Kidney capillary endothelial cell (primary cell): Measurements from ENCODE around the gene KCNQ1OT1.

ENCODE experiments used
- DNase-seq: peaks from one replicate; pipeline ENCODE4 v3.0.0-alpha.2; 2018; ENCODE audit warnings: low spot score

Gene KCNQ1OT1

DNA sequence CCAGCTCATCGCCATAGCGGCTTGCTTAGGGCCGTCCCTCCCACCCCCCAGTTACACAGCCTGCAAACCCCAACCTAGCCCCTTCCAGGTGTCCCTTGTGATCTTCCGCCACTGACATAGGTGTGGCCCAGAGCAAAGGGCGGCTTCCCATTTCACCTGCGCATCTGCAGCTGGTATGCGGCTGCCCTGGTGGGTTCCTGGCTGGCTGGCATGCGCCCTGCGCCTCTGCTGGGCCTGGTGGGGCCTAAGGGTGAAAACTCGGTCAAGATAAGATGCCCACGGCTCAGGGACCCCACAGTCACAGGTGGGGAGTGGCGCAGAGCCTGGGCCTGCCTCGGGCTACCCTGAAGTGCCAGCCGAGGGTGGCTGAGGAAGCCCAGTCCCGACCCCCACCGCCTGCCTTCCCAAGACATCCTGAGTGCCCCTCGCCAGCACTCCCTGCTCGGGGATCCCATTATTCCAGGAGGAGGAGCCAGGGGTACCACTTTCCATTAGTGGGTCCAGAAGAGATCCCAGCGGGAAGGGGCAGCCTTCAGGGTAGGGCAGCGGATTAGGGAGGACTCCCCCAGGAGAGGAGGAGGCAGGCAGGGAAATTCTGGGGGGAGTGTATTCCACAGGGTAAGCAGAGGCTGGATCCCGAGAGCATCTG lies 36.9 kb upstream of the KCNQ1OT1 start:
- DNase-seq: no peak

DNA sequence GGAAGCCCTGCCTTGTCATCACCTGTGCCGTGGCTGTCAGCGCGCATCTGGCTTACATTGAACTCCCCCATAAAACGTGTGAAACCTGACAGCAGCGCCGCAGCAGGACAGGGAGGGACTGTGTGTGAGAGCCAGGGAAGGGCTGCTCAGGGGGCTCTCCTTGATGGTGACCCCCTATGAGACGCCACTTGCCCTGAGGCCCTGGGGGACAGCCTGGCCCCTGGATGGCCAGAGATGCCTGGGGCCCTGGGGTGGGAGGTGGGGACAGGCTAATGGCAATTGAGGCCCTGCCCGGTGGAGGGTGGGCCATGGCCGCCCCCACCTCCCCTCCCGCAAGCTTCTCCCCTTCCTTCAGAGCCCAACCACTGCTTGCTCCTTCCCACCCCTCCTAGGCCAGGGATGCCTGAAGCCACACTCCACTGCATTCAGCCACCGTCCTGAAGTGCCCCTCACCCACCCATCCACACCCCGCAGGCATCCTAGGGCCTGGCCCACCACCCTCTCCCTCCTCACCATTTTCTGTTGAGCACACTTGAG lies 35.3 kb upstream of the KCNQ1OT1 start:
- DNase-seq: no peak

DNA sequence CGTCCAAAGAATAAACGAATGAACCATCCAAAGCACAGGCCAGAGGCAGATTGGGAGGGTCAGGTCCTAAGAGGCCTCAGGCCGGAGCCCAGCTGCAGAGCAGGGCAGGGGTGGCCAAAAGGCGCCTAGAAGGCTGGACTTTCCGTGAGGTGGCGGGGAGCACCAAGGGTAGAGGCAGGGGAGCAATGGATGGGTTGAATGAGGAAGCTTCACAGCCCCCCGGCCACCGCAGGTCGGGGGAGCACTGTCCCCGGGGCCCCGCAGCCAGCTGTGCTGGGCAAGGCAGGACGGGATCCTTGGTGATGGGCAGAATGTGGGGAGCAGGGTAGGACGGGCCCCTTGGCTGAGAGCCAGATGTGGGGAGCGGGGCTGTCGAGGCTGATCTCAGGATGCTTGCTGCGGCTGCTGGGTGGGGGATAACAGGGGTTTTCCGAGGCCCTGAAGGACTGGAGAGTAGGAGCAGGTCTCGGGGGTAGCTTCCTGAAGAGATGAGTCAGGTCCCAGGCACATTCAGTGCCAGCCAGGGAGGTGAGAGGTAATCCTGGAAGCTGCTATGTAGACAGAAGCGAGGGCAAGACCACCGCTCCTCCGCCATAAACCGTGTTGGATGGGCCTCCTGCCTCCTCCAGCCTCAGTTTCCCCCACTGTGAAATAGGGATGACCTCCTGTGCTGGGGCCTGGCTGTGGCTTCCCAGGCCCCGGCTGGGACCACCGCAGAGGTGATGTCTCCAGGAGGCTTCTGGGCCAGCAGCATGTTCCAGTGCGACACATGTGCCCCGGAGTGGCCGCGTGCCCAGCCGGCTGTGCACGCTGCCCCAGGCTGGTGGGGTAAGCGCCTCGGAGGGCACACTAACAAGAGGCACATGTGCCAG lies 34.6 kb upstream of the KCNQ1OT1 start:
- no peak for DNase-seq

DNA sequence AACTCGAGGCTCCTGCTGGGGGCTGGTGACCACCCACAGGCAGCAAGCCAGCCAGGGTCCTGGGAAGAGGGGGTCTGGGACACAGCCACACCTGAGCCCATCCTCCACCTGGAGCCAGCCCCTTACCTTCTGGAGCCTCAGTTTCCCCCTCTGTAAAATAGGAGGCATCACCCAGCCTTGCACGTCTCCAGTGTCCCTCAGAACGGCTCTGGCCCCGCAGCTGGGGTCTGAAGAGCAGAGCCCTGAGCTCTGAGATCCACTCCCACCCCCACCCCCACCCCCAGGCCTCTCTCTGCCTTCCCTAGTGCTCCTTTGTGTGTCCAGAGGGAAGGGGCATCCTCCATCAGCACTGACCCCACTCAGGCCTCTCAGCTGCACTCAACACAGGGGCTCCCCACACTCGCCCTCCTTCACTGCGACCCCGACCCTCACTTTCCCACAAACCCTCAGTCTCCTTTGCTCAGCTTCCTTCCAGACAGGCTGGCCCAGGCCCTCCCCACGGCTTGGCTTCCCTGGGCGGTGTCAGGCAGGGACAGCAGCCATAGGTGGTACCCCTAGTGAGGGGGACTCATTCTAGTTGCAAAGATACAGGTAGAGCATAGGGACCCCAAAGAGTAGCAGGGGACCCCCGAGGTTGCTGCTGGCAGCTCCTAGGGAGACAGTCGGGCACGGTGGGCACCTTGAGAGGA lies 33.3 kb upstream of the KCNQ1OT1 start:
- DNase-seq: no peak

DNA sequence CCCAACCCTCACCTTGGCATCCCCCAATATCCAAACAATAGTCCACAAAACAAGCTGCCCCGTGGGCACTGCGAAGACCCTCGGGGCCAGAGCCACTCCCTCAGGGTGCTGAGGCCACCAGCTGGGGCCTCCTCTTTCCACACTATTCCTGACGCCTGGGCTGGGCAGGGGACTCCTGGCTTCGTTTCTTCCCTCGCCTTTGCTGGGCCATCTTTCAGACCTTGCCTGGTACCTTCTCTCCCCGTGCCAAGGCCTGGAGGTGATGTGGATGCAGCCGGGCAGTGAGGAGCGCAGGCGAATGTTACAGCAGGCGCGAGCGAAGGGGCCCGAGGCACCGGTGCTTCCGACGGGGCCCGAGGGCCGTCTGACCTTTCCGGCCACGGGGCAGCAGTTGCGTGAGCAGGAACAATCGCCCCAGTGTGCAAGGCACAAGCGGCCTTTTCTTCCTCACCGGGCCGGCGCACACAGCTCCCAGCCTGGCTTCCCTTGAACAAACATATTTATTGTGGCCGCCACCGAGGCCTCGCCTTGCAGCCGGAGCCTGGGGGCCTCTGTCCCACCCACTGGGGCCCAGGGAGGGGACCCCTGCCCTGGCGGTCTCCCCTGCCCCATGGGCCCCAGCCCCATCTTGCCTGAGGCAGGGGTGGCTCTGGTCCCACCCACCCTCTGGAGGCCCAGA lies 32.6 kb upstream of the KCNQ1OT1 start:
- DNase-seq: no peak

DNA sequence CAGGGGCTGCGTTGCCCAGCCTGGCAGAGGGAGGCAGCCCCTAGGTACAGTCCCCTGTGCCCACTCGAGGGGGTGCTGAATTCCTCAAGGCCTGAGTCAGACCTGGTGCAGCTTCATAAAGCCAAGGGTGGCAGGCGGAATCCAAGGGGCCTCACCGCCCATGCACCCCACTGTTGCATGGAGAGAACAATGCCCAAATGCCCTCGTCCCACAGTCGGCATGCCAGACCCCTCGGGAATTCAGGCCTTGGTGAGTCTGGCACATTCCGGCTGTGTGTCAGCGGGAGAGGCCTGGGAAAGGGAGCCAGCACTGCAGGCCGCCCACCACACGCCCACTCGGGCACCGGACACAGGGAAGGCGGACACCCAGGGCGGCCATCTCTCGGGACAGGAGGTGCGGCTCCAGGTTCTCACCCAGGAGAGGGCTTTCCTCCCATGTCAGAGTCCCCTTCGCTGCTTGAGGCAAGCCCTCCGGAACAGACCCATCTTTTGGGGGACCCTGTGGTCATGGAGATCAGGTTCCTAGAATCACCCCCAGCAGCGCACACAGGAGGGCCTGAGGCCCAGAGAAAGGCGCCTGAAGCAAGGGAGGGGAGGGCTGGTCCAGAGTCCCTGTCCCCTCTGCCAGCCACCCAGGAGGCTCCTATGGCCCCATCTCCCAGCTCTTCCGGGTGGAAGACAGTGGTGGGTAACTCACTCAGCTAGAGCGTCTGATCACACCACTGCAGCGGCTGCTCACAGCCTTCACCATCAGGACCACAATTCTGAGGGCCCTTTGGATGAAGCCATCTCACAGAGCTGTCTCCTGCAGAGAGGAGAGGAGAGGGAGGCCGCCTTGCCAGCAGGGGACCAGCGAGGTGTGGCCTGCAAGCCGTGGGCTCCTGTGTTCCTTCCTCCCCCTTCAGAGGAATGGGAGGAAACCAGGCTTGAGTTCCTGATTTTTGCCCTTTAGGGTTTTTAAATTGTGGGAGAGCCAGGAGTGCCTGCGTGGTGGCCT lies 31.6 kb upstream of the KCNQ1OT1 start:
- no peak for DNase-seq

DNA sequence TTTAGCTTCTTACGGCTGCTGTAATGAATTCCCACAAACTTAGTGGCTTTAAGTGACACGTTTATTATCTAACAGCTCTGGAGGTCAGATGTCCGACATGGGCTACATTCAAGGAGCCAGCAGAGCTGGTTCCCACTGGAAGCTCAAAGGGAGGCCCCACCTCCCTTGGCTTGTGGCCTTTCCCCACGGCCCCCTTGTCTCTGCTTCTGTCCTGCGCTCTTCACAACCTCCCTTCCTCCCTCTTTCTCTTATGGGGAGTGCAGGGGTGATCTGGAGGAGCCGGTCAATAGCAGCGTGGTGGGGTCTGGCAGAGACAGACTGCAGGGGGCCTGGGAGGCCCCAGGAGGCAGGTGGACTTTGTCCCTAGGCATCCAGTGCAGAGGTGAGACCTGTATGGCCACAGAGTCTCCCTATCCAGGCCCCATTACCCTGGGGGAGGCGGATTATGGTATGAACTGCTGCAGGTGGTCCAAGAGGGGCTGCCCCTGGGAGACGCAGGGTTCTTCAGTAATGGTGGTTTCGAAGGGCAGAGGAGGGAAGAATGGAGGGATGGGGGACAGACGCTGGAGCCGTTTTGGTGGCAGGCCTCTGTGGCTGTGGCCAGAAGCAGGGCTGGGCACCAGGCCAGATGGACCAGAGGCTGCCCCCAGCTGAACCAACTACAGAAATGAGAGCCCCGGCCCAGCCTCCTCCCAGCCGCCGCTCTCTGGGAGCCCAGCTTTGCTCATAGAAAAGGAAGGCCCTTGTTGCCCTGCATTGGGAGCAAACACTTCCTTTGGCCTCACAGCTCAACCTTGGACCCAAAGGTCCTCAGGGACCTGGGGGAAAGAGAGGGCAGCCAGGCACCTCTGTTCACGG lies 30.7 kb upstream of the KCNQ1OT1 start:
- DNase-seq: no peak

DNA sequence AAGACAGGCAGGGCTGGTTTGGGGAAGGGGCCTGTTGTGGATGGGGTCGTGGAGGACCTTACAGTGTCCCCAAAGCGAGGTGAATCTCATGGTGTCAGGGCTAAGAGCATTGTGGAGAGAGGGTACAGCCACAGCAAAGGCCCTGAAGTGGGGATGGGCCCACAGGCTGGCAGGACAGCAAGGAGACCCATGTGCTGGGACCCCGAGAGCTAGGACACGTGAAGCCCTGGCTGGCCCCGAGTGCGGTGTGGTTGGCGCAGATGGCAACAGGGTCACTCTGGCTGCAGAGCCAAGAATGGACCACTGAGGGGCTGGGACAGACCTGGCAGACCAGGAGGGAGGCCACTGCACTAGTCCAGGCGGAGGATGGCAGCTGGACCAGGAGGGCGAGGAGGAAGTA lies 30.0 kb upstream of the KCNQ1OT1 start:
- no peak for DNase-seq

DNA sequence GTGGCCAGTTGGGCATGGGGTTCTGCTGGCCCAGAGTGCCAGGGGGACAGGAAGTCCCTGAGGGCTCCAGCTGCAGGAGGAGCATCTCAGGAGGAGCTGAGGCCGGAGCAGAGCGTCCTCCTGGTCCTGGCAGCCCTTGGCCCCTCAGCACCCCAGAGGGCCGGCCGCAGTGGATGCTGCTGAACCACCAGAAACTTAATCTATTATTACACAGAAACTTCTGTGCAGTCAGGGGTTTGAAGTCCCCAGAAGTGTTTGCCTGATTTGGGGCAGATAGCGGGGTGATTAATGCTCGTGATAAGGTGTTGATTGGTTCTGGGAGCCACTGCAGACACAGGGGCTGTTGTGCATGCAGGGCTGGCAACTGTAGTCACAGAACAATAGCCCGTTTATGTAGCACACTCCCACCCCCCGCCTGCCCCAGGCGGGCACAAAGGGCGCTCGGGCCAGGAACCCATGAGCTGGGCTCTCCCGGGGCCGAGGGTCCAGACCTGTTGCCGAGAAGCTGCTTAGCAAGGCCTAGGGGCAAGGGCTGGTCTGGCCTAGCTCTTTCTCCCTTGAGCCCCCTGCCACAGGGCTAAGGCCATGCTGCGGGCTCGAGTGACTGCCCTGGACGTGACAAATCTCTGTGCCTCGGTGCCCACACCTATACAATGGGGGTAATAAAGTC lies 29.0 kb upstream of the KCNQ1OT1 start:
- no peak for DNase-seq

DNA sequence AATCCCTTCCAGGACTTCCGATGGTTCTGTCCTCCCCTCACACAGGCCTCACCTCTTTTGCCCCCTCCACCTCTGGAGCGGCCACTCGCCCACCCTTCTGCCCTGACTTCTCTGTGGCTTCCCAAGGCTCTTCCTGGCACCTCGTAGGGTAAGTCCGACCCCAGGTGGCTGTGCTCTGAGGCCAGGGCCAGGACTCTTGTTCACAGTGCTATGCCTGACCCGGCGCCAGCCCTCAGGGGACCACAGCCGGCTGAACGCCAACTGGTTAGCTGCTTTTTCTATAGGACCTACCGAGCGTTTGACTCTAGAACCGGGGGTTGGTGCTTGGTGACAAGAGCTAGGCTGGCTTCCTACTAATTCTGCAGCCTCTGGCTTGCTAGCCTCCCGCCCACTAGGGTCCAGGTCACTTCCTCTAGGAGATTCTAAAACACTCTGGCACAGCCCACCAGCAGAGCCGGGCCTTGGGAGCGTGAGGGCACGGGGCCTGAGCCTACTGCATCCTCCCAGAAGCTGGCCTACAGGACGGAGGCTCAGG lies 28.4 kb upstream of the KCNQ1OT1 start:
- DNase-seq: no peak

DNA sequence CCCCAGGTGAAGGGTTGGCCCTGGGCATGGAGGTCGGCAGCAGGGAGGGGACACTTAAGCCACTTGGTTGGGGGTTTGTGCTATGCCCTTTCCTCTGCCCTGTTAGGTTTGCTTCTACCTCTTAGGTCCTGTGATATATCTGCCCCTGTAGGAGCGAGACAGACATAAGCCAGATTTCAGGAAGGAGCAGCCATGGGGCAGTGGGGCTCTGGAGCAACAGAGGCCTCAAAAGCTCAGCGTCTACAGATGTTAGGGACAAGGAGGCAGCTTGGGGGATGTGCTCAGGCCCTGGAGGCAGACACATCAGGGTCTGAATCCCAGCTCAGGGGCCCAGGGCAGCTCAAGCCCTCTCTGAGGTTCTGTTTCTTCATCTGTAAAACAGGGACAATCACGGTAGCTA lies 27.2 kb upstream of the KCNQ1OT1 start:
- DNase-seq: no peak

DNA sequence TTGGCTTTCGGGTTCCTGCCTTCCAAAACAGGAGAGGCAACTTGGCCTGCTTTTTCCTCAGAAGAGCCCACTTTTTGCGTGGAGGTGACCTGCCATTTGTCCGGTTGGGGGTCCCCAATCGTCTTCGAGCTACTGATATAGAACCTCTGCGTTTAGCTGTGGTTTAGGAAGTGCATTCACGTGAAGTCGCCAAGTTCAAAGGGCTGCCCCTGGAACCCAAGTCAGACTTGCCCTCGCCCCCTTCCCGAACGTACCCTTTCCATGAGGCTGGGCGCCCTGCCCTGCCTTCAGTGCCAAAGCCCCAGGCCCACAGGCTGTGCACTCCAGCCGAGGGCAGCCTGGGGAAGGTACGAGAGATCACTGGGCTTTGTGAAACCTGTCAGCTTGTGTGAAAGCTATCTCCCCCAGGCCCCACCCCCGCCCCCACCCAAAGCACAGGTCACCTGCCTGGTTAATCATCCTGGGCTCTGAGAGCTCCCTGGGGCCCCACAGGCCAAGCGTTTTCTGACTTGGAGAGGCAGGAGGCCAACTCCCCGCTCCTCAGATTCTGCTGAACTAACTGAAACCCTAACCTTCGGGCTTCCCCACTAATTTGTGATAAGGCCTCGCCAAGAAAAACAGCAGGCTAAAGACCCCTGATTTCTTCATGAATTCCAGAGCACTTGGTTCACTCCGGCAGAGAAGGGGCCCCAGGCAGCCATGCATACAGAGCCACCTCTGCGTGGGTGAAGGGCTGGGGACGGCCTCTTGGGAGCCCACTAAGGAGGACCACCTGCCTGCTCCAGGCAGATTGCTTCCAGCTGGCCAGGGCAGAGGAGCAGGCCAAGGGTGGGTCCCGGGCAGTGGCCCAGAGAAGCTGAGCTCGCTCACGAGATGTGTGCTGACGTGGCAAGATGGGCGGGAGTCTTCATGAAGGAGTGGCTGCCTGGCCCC lies 25.8 kb upstream of the KCNQ1OT1 start:
- DNase-seq: no peak

DNA sequence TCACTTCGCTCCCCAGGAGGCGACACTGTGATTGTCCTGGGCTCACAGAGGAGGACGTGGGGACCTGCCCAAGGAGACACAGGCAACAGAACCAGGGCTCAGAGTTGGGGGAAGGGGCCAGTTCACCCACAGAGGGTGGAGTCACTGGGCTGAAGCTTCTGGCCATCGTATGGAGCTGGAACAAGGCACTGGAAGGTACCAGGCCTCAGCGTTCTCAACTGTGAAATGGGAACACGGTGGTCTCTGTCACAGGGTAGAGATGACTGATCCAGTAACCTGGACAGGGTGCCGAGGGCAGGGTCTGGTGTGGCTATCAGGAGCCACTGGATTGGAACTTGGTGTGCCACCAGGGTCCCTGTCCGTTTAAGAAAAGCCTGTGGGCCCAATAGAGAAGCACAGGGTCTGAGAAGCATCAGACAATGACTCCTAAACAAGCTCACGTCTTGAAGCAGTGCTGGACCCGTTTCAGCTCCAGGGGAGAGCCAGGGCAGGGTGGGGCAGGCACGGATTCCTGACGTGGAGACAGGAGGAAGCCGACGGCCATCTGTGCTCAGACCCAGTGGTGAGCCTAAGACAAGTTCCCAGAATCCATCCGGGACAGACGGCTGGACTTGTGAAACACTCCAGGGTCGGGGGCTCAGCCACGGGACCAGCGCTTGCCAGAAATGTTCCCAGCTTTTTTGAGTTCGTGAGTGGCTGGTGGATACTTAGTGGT lies 25.0 kb upstream of the KCNQ1OT1 start:
- no peak for DNase-seq

DNA sequence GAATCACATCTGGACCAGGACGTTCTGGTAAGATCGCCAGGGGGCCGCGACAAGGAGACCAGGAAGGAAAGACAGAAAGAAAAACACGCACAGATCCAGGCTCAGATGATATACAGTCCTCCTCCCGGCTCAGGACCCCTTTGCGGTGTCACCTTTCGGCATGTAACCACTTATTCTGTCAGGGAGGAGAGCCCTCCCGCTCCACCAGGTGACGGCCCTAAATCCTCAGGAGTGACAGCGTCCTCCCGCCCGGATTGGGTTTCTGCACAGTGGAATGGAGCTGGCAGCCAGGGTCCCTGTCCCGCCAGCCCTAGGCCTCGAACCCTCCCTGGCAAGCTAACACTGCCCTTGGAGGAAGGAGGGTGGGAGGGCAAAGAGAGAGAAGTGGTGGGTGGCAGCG lies 24.3 kb upstream of the KCNQ1OT1 start:
- DNase-seq: no peak

DNA sequence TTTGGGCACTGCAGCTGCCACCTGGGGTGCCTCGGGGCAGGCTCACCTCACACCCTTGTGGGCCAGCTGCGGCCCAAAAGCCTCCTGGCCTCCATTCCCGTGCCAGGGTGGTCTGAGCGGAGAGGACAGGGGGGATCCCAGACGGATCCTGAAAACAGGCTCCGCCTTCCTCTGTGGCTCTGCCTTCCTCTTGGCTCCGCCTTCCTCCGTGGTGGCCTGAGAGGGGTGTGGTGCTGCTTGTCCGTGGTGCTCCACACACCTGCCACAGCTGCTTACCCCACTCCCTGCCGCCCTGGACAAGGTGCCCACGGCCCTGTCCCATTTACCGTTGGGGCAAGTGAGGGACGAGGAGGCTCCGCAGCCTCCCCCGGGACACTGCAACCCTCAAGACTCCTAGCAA lies 23.2 kb upstream of the KCNQ1OT1 start:
- DNase-seq: no peak

DNA sequence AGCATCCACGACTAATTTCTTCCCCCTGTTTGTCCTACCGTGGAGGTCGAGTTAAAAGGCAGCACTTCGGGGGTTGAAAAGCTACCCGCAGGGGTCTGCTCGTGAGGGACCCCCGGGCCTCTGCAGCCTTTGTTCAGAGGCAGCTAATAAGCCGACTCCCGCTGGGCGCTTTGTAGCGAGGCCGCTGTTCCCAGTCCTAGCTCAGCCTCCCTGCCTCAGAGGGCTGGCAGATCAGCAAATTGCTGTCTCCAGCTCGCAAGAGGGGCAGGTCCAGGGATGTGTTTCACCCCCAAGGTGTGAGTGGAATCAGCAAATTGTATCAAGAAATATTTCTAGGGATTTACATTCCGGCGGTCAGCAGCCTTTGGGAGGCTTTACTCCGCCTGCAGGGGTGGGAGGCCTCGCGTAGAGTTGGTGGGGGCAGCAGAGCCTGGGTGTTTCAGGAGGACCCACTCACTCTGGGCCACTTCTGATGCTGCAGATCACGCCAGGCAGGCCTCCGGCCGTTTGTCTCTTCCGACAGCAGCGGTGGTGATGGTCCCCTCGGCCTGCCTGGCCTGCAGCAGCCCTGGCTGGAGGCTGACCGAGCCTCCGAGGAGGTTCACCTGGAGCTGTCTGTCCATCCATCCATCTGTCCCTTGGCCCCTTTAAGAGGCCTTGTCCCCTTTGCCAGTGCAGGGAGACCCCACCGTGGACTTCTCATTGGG lies 21.6 kb upstream of the KCNQ1OT1 start:
- DNase-seq: no peak
